Breast epithelium (tissue), 4 donors: ENCODE data around the gene GDNF. TPM values are rescaled to one million over a fixed set of nuclear protein-coding genes. Genes with fewer than 3 reads are reported as not detected.

Experiments used
- DNase-seq, 2 donors: peaks; one replicate each; pipeline ENCODE4 v3.0.0-alpha.2; 2019; ENCODE audit warnings: low spot score in 2 of 2
- H3K27ac ChIP-seq, 2 donors: fragments of 200-600 bp; sonication (generic) in 1 of 2; one replicate each; pipeline ENCODE4 v1.5.1; 2016 to 2019; ENCODE audit warnings: mild to moderate bottlenecking in 1 of 2
- H3K27me3 ChIP-seq, 2 donors: fragments of 200-600 bp; sonication (generic) in 1 of 2; one replicate each; pipeline versions ENCODE4 v1.5.1 to v1.6.0; 2017 to 2019; ENCODE audit warnings: control low read depth in 1 of 2, mild to moderate bottlenecking in 1 of 2
- H3K36me3 ChIP-seq: fragments of 200-600 bp; one replicate; pipeline ENCODE4 v1.5.1; 2019
- H3K4me1 ChIP-seq, 2 donors: fragments of 200-600 bp; sonication (generic); one replicate each; pipeline ENCODE4 v1.5.1; 2016 to 2019; ENCODE audit warnings: control low read depth in 1 of 2
- H3K4me3 ChIP-seq, 3 donors: fragments of 200-600 bp; sonication (generic); 1 replicate in 2 of 3; 2 replicates in 1 of 3; pipeline ENCODE4 v1.5.1; 2016 to 2019; ENCODE audit warnings: mild to moderate bottlenecking in 3 of 3, moderate library complexity in 2 of 3
- H3K9me3 ChIP-seq, 2 donors: fragments of 200-600 bp; sonication (generic) in 1 of 2; one replicate each; pipeline ENCODE4 v1.5.1; 2016 to 2019; ENCODE audit warnings: control low read depth in 1 of 2
- POLR2A ChIP-seq: fragments of 450-650 bp; IDR thresholded peaks from one replicate; pipeline ENCODE4 v1.6.1; 2016; ENCODE audit warnings: antibody characterized with exemption, mild to moderate bottlenecking, moderate library complexity
- POLR2AphosphoS5 ChIP-seq, 3 donors: sonication (generic); formaldehyde crosslinking; IDR thresholded peaks; one replicate each; pipeline ENCODE4 v1.6.1; 2017; ENCODE audit warnings: antibody characterized with exemption in 3 of 3
- intact Hi-C: fragments of 100-400 bp; cut with DNase I; formaldehyde crosslinking; loops from one replicate; pipeline ENCODE4 v1.15.1; 2023; ENCODE audit warnings: low total_unique reads
- total RNA-seq, 3 donors: library from RNA; depleted of rRNA; stranded (reverse); fragments of >200 nt; gene quantifications; one replicate each; pipeline ENCODE4 v1.1.0, GENCODE V29; 2016
- TF ChIP-seq, protein P1 (sequence below), 3 donors: fragments of 450-650 bp; IDR thresholded peaks; one replicate each; pipeline ENCODE4 v1.5.1; 2016 to 2017; ENCODE audit warnings: antibody characterized with exemption in 3 of 3, mild to moderate bottlenecking in 3 of 3, moderate library complexity in 3 of 3

GDNF gene
- total RNA-seq, 3 donors from 2014 or later = 0.15 to 0.33 TPM; not detected in 1

DNA sequence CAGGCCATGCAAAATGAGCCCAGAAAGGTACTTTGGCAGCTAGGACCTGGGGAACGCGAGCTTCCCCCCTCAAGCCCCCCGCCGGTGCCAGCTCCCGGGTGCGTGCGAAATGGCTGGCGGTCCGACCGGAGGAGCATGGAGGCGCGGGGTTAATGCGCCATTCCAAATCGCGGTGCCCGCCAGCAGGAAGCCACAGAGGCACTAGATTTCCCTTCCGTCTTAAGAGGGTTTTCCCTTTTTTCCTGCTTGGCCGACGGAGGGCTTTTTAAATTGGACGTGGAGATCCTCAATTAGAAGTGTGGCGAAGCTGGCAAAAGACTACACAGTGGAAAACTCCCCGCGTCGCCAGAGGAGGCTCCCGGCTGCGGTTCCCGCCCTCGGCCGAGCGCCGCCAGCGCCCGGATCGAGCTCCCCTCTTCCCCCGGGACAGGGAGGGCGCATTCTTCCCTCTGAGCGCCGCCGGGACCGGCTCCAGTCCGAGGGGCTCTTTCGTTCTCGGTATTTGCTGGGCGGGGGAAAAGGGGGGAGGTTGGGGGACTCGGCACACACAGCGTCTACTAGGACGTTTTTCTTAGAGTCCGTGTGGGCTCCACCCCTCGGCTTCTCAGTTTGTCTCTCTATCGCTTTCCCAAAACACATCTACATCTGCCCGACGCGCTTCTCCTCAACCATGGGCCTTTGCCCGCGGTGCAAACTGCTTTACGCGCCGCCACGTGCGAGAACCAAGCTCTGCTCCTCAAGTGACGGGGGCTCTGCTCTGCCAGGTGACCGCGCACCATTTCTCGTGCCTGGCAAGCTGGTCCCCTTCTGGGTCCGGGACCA lies 3.0 kb downstream of the GDNF start:
- peak overlapping the region; percentile 34 to 74 (median 51) for H3K4me3 ChIP-seq
- H3K36me3 ChIP-seq = no peaks in the 10 kb centered on the region
- H3K9me3 ChIP-seq = no peaks in the 10 kb centered on the region
- TF ChIP-seq POLR2A = no peak
- no peak for TF ChIP-seq POLR2AphosphoS5 (IDR thresholded peaks at IDR 0.05)
- TF ChIP-seq, protein P1, sequence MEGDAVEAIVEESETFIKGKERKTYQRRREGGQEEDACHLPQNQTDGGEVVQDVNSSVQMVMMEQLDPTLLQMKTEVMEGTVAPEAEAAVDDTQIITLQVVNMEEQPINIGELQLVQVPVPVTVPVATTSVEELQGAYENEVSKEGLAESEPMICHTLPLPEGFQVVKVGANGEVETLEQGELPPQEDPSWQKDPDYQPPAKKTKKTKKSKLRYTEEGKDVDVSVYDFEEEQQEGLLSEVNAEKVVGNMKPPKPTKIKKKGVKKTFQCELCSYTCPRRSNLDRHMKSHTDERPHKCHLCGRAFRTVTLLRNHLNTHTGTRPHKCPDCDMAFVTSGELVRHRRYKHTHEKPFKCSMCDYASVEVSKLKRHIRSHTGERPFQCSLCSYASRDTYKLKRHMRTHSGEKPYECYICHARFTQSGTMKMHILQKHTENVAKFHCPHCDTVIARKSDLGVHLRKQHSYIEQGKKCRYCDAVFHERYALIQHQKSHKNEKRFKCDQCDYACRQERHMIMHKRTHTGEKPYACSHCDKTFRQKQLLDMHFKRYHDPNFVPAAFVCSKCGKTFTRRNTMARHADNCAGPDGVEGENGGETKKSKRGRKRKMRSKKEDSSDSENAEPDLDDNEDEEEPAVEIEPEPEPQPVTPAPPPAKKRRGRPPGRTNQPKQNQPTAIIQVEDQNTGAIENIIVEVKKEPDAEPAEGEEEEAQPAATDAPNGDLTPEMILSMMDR (IDR thresholded peaks at IDR 0.05) = no peak
- intact Hi-C loops = loop anchor here (5.0 kb wide), 1 partner anchor 355 kb away; no protein-coding TSS in a partner anchor
- no peak for DNase-seq
- peaks cover 5 to 90% of the 10 kb centered on the region in 2 donors for H3K27me3 ChIP-seq
- H3K4me1 ChIP-seq = no peaks in the 10 kb centered on the region
- H3K27ac ChIP-seq = no peak overlapping the region

DNA sequence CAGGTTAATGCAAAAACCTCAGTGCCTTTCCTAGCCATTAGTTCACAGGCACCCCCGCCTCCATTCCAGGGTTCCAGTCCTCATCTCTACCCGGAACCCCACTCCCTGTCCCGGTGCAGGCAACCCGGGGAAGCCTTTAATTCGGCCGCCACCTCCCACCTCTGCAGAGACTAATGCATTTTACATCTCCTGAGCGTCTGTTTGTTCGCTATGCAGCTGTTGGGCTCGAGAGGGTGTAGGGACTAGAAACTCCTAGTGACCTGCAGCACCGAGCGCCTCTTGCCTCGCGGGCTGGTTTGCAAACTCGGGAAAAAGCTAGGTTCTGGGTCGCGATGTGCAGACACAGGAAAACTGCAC lies 3.6 kb downstream of the GDNF start:
- Histone ChIP-seq H3K9me3 (no peaks in the 10 kb centered on the region), H3K4me1 (no peaks in the 10 kb centered on the region), H3K27me3 (peaks cover 5 to 88% of the 10 kb centered on the region in 2 donors), H3K4me3 (peak overlapping the region; percentile 34 to 74 (median 51)), H3K36me3 (no peaks in the 10 kb centered on the region), H3K27ac (no peak overlapping the region)
- no peak for DNase-seq
- intact Hi-C loops = loop anchor here (5.0 kb wide), 1 partner anchor 356 kb away; no protein-coding TSS in a partner anchor
- TF ChIP-seq, protein P1 (IDR thresholded peaks at IDR 0.05) = no peak

DNA sequence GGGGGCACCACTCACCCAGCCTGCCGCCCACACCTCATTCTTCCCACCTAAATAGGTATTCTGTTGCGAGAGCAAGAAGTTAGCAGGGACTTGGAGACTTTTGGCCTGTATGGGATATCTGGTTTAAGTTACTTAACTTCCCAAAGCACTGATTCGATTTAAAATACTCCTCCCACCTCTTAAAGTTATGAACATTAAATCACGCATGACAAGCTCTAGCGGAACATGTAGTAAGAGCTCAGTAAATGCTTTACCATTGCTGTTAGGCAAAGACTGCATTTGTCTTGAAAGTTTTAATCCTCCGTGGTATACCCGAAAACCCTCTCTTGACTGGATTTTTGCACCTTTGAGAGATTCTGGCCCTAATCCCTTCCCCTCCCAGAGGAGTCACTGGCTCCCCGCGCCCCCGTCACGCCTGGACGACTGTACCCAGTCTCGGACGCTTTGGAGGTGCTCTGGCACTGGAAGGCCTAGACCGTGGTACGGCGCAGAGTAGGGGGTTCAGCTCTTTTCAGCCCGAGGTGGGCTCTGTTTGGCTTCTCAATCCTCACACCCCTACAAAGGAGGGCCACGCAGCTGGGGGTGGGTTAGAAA lies 4.4 kb downstream of the GDNF start:
- H3K4me3 ChIP-seq = peak overlapping the region in 1 of 3 donors; percentile 41
- peaks cover 5 to 80% of the 10 kb centered on the region in 2 donors for H3K27me3 ChIP-seq
- no peaks in the 10 kb centered on the region for H3K4me1 ChIP-seq
- intact Hi-C loops = loop anchor here (5.0 kb wide), 1 partner anchor 357 kb away; no protein-coding TSS in a partner anchor
- TF ChIP-seq POLR2AphosphoS5 (IDR thresholded peaks at IDR 0.05) = no peak
- no peak for TF ChIP-seq POLR2A
- TF ChIP-seq, protein P1 (IDR thresholded peaks at IDR 0.05) = no peak
- no peaks in the 10 kb centered on the region for H3K9me3 ChIP-seq
- no peak overlapping the region for H3K27ac ChIP-seq
- H3K36me3 ChIP-seq = no peaks in the 10 kb centered on the region
- DNase-seq = no peak

- H3K36me3 ChIP-seq = no peaks in the 10 kb centered on the region
- H3K27me3 ChIP-seq = peaks cover 2 to 73% of the 10 kb centered on the region in 2 donors
- intact Hi-C loops = loop anchor here (5.0 kb wide), 1 partner anchor 358 kb away; no protein-coding TSS in a partner anchor
- no peaks in the 10 kb centered on the region for H3K4me1 ChIP-seq
- peak overlapping the region in 2 of 3 donors; percentile 21 to 41 for H3K4me3 ChIP-seq
- TF ChIP-seq POLR2AphosphoS5 (IDR thresholded peaks at IDR 0.05) = no peak
- H3K9me3 ChIP-seq = no peaks in the 10 kb centered on the region
- H3K27ac ChIP-seq = no peak overlapping the region
- no peak for DNase-seq
Observed at GRCh38 chr5:37834542-37835379, 5.1 kb downstream of the GDNF start.

- Histone ChIP-seq H3K27ac (no peak overlapping the region), H3K9me3 (no peaks in the 10 kb centered on the region), H3K4me1 (no peaks in the 10 kb centered on the region), H3K27me3 (peaks cover 2 to 65% of the 10 kb centered on the region in 2 donors), H3K36me3 (no peaks in the 10 kb centered on the region), H3K4me3 (no peak overlapping the region)
- DNase-seq = no peak
- intact Hi-C loops = no loop called here
- TF ChIP-seq, protein P1 (IDR thresholded peaks at IDR 0.05) = no peak
- TF ChIP-seq POLR2AphosphoS5 (IDR thresholded peaks at IDR 0.05) (no peak), POLR2A (no peak)
Observed at GRCh38 chr5:37833990-37834389, 5.9 kb downstream of the GDNF start.
